Amygdala (tissue), 56 donors: ENCODE results near the gene ERCC8.
"Not testable (repeated sequence)": the region's sequence is repeated elsewhere in the genome, so short reads cannot be mapped to it uniquely, and the experiment has no call there.

Experiments
- DNase-seq, 56 donors: peaks; one replicate each; lab custom pipeline; 2025; lab: John Stamatoyannopoulos, UW

ERCC8 gene

DNA sequence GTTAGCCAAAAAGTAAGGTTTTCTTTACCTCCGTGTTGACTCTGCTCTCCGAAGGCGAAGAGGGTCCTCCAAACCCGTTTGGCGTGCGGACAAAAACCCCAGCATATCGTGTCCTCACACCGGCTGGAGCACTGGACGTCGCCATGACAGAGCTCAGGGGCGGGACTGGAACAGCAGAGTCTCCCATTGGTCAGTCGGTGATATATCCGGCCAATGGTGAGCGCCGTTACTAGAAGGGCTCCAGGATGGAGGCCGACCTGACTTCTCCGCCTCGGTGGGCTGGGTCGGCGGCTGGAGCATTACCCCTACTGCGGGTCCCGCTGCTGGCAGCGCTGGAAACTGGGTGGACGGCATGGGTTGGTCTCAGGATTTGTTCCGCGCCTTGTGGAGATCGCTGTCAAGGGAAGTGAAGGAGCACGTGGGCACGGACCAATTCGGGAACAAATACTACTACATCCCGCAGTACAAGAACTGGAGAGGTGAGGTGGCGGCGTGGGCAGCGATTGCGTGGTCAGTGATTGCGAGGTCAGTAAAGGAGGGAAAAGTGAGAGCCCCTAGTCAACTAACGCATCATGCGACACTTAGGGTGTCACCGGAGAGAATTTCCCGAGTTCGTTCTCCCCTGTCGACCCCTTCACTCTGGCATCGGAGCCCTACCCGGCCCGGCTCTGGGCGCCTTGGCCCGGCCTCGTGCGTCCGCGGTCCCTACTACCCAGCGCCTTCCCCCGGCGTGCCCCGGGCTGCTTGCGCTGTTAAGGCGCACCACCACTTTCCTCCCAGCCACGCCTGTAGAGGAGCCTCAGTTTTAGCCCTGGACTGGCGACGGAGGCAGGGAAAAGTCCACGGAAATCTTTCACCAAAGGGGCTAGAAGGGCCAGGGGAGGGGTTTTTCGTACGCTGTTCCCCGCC lies at the start of gene ERCC8, which contains the start of gene NDUFAF2:
ERCC8 (minus strand) TSS at position 167 of the 909 bp plus-strand sequence; CDS start at position 105, 62 bp downstream.
NDUFAF2 (plus strand) TSS at position 302 of the 909 bp plus-strand sequence; CDS start at position 353, 51 bp downstream.
- DNase-seq, result peak; percentile 46 to 96 (median 86)

- no peak for DNase-seq
Observed at GRCh38 chr5:60993875-60994571, 49.2 kb upstream of the ERCC8 start.

DNA sequence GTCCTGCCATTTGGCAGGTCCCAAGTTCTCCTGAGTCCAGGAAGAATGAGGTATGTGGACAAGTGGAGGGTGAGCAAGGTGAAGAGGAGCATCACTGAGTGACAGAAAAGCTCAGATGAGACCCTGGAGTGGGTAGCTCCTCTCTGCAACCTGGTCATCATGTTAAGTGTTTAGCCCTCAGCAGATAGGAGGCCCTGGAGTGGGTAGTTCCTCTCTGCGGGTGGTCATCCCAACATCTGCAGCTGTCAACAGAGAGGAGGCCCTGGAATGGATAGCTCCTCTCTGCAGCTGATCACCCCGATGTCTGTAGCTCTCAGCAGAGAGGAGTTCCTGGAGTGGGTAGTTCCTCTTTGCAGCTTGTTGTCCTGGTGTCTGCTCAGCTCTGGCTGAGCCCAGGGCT lies 48.6 kb upstream of the ERCC8 start:
- no peak for DNase-seq

DNA sequence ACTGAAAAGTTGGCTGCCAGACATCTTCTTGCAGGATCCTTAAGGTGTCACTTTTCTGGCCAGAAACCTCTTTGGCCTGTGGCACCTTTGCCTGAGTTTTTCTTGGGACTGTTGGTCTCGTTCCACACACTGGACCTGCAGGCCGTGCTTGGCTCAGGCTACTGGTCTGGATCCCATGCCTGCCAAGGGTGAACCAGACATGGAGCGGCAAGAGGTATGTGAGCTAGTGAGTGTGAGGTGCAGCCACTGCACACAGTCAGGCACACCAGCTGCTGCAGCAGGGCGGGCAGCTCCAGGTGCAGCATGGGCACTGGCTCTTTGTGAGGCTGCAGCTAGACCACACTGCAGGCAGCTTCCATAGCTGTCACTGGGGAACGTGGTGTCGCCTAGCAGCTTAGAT lies 48.0 kb upstream of the ERCC8 start:
- no peak for DNase-seq

DNA sequence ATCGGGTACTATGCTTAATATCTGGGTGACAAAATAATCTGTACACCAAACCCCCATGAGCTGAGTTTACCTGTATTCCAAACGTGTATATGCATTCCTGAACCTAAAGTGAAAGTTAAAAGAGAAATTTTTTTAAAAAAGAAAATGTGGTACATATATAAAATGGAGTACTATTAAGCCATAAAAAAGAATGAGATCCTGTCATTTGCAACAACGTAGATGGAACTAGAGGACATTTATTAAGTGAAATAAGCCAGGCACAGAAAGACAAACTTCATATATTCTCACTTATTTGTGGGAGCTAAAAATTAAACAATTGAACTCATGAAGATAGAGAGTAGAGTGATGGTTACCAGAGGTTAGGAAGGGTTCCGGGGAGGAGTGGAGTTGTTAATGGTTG lies 44.9 kb upstream of the ERCC8 start:
- no peak for DNase-seq

DNA sequence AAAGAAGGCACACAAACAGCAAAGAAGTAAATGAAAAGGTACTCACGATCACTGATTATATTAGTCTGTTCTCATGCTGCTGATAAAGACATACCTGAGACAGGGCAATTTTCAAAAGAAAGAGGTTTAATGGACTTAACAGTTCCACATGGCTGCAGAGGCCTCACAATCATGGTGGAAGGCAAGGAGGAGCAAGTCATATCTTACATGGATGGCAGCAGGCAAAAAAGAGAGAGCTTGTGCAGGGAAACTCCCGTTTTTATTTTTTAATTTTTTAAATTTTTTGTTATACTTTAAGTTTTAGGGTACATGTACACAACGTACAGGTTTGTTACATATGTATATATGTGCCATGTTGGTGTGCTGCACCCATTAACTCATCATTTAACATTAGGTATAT lies 37.3 kb upstream of the ERCC8 start:
- DNase-seq, result not testable (repeated sequence)

DNA sequence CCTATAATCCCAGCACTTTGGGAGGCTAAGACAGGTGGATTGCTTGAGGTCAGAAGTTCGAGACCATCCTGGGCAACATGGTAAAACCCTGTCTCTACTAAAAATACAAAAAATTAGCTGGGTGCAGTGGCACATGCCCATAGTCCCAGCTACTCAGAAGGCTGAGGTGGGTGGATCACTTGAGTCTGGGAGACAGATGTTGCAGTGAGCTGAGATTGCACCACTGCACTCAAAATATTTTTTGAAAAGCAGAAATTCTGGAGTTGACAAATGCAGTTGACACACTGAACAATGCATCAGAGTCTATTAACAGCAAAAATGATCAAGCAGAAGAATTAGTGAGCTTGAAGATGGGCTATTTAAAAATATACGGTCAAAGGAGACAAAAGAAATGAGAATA lies 35.6 kb upstream of the ERCC8 start:
- no peak for DNase-seq

- no peak for DNase-seq
Observed at GRCh38 chr5:60978968-60979367, 34.1 kb upstream of the ERCC8 start.

DNA sequence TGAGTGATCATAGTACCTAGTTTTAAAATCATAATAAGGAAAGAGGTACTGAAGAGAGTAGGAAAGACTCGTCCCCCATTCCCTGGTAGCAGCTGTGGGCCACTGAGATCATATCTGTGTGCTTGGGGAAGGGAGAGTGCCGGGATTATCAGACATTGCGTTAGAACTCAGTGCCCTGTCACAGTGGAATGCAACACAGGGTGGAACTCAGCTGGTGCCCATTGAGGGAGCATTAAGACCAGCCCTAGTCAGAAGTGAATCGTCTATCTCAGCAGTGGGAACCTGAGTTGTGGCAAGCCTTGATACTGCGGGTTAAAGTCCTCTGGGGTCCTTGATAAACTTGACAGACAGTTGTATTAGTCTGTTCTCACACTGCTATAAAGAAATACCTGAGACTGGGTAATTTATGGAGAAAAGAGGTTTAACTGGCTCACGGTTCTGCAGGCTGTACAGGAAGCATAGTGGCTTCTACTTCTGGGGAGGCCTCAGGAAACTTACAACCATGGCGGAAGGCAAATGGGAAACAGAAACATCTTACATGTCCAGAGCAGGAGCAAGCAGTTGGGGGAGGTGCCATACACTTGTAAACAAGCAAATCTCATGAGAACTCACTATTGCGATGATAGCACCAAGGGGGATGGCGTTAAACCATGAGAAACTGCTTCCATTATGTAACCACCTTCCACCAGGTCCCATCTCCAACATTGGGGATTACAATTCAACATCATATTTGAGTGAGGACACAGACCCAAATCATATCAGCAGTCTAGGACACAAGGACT lies 33.3 kb upstream of the ERCC8 start:
- DNase-seq, result no peak

- no peak for DNase-seq
Observed at GRCh38 chr5:60972231-60972630, 27.4 kb upstream of the ERCC8 start.

DNA sequence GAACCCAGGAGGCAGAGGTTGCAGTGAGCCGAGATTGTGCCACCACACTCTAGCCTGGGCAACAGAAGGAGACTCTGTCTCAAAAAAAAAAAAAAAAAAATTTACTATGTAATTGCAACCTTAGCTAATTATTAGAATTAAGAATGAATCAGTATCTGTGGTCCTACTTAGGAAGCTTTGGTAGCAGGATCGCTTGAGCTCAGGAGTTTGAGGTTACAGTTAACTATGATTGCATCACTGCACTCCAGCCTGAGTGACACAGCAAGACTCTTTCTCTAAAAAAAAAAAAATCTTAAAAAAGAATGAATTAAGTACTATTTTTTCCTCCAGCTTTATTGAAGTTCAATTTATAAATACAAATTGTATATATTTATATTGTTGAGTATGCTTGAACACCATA lies 16.8 kb upstream of the ERCC8 start:
- DNase-seq, result no peak

- DNase-seq, result no peak
Observed at GRCh38 chr5:60960591-60960990, 15.7 kb upstream of the ERCC8 start.

DNA sequence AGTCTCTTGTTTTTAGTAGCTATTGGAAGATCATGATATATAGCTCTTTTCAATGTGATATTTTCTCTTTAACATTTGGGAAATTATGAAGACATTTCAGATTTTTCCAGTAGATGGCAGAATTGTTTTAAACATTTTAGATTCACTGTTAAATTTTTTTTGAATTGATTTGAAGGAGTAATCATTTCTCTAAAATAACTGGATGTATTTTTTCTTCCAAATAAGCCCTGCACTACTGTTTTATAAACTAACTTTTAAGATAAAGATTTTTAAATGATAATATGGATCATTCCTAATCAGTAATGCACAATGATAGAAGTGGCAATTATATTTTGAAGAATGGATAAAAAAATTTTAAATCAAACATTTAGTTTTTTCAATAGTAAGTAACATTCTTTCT lies 14.3 kb upstream of the ERCC8 start:
- no peak for DNase-seq

GRCh38 chr5:60958712-60959111 lies 13.8 kb upstream of the ERCC8 start:
- DNase-seq, result no peak

- no peak for DNase-seq
Observed at GRCh38 chr5:60958088-60958487, 13.2 kb upstream of the ERCC8 start.

GRCh38 chr5:60955239-60955638 lies 10.4 kb upstream of the ERCC8 start:
- no peak for DNase-seq

GRCh38 chr5:60948738-60949137 lies 3.9 kb upstream of the ERCC8 start:
- DNase-seq, result no peak

GRCh38 chr5:60945813-60946187 lies 930 bp upstream of the ERCC8 start:
- DNase-seq, result peak in 22 of 56 donors; percentile 3 to 57 (median 30)

GRCh38 chr5:60943624-60944023 lies 1.2 kb downstream of the ERCC8 start:
- DNase-seq, result no peak

DNA sequence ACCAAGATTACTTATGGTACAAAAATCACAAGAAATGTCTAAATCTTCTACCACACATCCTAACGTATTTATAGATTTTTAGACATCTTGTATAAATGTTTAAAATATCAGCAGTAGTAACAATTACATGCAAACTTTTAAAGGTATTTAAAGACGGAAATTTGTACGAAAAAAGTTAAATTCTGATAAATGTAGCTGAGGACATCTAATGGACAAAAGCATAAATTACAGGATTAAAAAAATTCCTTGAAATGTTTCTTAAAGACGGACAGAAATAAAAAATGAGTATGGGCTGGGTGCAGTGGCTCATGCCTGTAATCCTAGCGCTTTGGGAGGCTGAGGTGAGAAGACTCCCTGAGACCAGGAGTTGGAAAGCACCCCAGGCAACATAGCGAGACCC lies 15.8 kb downstream of the ERCC8 start:
- DNase-seq, result no peak

GRCh38 chr5:60927450-60927849 lies 17.4 kb downstream of the ERCC8 start:
- DNase-seq, result no peak
